UCSD-AML1 (cell line): ENCODE measurements around the gene POTEI.
"Not testable (repeated sequence)": the region's sequence is repeated elsewhere in the genome, so short reads cannot be mapped to it uniquely, and the experiment has no call there.

Source experiments
- DNase-seq: peaks from one replicate; lab custom pipeline; 2025; ENCODE audit not compliant: unreplicated experiment; lab: John Stamatoyannopoulos, UW

Gene POTEI

GRCh38 chr2:130509228-130509627 lies at the start of gene POTEI:
POTEI (minus strand) TSS chr2:130509328; CDS start chr2:130509235, 93 bp downstream.
- DNase-seq = not testable (repeated sequence)

- DNase-seq = not testable (repeated sequence)
These were observed 47.3 kb upstream of the POTEI start for GRCh38 chr2:130556441-130556840.

- not testable (repeated sequence) for DNase-seq
These were observed 45.0 kb upstream of the POTEI start for GRCh38 chr2:130554178-130554577.

GRCh38 chr2:130549475-130549874 lies 40.3 kb upstream of the POTEI start:
- not testable (repeated sequence) for DNase-seq

GRCh38 chr2:130548418-130548817 lies 39.3 kb upstream of the POTEI start:
- not testable (repeated sequence) for DNase-seq

GRCh38 chr2:130544978-130545377 lies 35.9 kb upstream of the POTEI start:
- DNase-seq = not testable (repeated sequence)

- DNase-seq = not testable (repeated sequence)
These were observed 34.8 kb upstream of the POTEI start for GRCh38 chr2:130543785-130544528.

GRCh38 chr2:130542789-130543188 lies 33.7 kb upstream of the POTEI start:
- DNase-seq = not testable (repeated sequence)

- DNase-seq = not testable (repeated sequence)
These were observed 29.1 kb upstream of the POTEI start for GRCh38 chr2:130538271-130538670.

GRCh38 chr2:130536654-130537053 lies 27.5 kb upstream of the POTEI start:
- DNase-seq = not testable (repeated sequence)

GRCh38 chr2:130531672-130532071 lies 22.5 kb upstream of the POTEI start:
- not testable (repeated sequence) for DNase-seq

- not testable (repeated sequence) for DNase-seq
These were observed 22.1 kb upstream of the POTEI start for GRCh38 chr2:130531225-130531624.

- DNase-seq = not testable (repeated sequence)
These were observed 21.1 kb upstream of the POTEI start for GRCh38 chr2:130530212-130530611.

- not testable (repeated sequence) for DNase-seq
These were observed 20.4 kb upstream of the POTEI start for GRCh38 chr2:130529545-130529944.

- DNase-seq = not testable (repeated sequence)
These were observed 18.3 kb upstream of the POTEI start for GRCh38 chr2:130527365-130527967.

- DNase-seq = not testable (repeated sequence)
These were observed 13.3 kb upstream of the POTEI start for GRCh38 chr2:130522390-130522789.

- DNase-seq = not testable (repeated sequence)
These were observed 11.9 kb upstream of the POTEI start, which contains the start of gene CFC1B for GRCh38 chr2:130520992-130521391. CFC1B (plus strand) TSS chr2:130521222; CDS start chr2:130521485, 263 bp downstream.

GRCh38 chr2:130518516-130519106 lies 9.5 kb upstream of the POTEI start:
- not testable (repeated sequence) for DNase-seq

GRCh38 chr2:130511747-130512451 lies 2.8 kb upstream of the POTEI start:
- DNase-seq = not testable (repeated sequence)

- DNase-seq = not testable (repeated sequence)
These were observed 1.9 kb upstream of the POTEI start for GRCh38 chr2:130510807-130511746.
